Retinal pigment epithelial cell (primary cell): ENCODE data around the gene LRRTM3.

Experiments
- DNase-seq: peaks from one replicate; pipeline ENCODE4 v3.0.0-alpha.2; 2010; ENCODE audit warnings: low read depth
- H3K4me3 ChIP-seq: 2 replicates; pipeline ENCODE4 v1.5.1; 2011; ENCODE audit warnings: mild to moderate bottlenecking, low read length, control low read depth, moderate library complexity
- TF ChIP-seq, protein P1 (sequence below): conservative IDR thresholded peaks from 2 replicates; pipeline ENCODE4 v1.5.1; 2011; ENCODE audit warnings: low read depth, low read length, control low read depth, inconsistent platforms

Gene LRRTM3

DNA sequence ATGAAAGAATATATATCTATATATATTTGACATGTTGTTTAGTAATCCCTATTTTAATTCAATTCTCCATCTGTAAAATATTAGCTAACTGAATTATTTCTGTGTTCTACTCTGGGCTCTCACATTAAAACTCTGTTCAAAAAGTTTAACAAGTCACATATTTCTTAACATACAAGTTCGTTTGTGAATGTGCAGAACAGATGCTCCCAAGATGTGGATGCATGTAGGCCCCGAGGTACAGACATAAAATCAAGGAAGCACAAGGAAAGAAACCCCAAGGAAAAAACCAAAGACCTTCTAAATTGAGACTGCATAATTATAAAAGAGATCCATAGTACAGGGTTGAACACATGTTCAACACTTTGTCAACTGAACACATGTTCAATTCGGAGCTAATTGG, 175.1 kb downstream of the LRRTM3 start:
- H3K4me3 ChIP-seq: no peak overlapping the region
- no peak for DNase-seq
- TF ChIP-seq, protein P1, sequence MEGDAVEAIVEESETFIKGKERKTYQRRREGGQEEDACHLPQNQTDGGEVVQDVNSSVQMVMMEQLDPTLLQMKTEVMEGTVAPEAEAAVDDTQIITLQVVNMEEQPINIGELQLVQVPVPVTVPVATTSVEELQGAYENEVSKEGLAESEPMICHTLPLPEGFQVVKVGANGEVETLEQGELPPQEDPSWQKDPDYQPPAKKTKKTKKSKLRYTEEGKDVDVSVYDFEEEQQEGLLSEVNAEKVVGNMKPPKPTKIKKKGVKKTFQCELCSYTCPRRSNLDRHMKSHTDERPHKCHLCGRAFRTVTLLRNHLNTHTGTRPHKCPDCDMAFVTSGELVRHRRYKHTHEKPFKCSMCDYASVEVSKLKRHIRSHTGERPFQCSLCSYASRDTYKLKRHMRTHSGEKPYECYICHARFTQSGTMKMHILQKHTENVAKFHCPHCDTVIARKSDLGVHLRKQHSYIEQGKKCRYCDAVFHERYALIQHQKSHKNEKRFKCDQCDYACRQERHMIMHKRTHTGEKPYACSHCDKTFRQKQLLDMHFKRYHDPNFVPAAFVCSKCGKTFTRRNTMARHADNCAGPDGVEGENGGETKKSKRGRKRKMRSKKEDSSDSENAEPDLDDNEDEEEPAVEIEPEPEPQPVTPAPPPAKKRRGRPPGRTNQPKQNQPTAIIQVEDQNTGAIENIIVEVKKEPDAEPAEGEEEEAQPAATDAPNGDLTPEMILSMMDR: no peak

DNA sequence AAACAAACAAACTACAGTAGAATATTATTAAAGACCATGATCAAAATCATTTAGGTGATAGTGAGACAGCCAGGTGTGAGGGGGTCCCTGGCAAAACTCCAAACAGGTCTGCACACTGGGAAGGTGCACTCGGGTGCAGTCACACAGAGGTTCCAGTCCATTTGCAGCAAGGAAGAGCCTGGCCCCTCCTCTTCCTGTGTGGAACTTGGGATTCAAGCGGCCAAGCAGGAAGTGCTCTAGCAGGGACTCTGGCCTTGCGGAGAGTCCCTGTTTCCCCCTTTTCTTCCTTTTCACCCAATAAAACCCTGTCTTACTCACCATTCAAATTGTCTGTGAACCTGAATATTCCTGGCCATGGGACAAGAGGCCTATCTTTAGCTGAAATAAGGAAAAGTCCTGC, 181.8 kb downstream of the LRRTM3 start:
- TF ChIP-seq, protein P1: no peak
- no peak for DNase-seq
- H3K4me3 ChIP-seq: no peak overlapping the region

DNA sequence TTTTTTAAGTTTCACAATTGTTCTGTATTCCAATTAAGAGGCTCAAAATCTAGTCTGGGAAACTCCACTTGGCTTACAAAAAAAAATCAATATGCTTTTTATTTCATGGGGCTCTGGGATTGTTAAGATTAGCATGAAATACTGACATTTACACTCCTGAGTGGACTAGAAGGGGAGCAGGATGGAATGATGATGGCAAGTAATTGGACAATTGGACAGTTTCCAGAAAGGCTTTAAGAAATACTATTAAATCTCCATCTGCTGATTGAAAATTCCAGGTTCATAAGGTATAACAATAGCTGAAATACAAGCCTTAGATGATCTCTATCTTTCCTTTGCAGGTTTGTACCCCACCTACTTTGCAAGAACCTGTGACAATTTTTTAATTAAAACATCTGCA, 184.4 kb downstream of the LRRTM3 start:
- DNase-seq: no peak
- TF ChIP-seq, protein P1: no peak
- no peak overlapping the region for H3K4me3 ChIP-seq

GRCh38 chr10:67112765-67113164, 186.9 kb downstream of the LRRTM3 start:
- DNase-seq: no peak
- H3K4me3 ChIP-seq: no peak overlapping the region
- TF ChIP-seq, protein P1: no peak

- H3K4me3 ChIP-seq: no peak overlapping the region
- TF ChIP-seq, protein P1: no peak
- DNase-seq: no peak
Measured at GRCh38 chr10:67114945-67115344, 189.1 kb downstream of the LRRTM3 start.

DNA sequence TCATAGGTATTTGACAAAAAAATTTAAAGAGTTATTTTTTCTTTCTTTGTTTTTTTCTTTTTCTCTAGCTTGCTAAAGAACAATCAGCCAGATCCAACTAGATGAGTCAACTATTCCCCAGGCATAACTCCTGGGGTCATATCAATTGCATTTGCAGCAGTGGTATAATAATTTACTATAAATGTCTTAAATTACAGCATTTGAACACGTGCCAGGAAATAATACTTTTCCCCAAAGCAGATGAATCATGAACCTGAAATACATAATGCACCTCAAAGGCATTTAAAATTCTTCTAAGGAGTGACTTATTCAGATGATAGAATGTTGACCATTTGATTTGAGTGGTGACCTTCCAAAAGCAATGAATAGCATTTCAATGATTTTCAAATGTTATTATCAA, 190.1 kb downstream of the LRRTM3 start:
- peak; percentile 47 for DNase-seq
- H3K4me3 ChIP-seq: no peak overlapping the region

GRCh38 chr10:67119651-67120050, 193.8 kb downstream of the LRRTM3 start:
- no peak overlapping the region for H3K4me3 ChIP-seq
- no peak for DNase-seq
- TF ChIP-seq, protein P1: no peak

More for the DNA sequence above, 190.1 kb downstream of the LRRTM3 start:
- TF ChIP-seq, protein P1: no peak
